Memory B cell (primary cell): ENCODE measurements around the gene HBG2.

ENCODE experiments used
- ATAC-seq: fragments of 150-1000 bp; cut with Tn5 transposase; 2 replicates; pipeline ENCODE4 v1.10.0; 2021; ENCODE audit warnings: low read depth, mild to moderate bottlenecking, moderate library complexity
- DNase-seq, 2 donors: peaks; one replicate each; pipeline ENCODE4 v3.0.0; 2022; ENCODE audit warnings: low spot score in 2 of 2
- H3K27ac Mint-ChIP-seq: one replicate; pipeline ENCODE4 v1.8.0; 2022; ENCODE audit warnings: mild to moderate bottlenecking, moderate library complexity, mixed read lengths
- H3K27me3 Mint-ChIP-seq: one replicate; pipeline ENCODE4 v1.8.0; 2022; ENCODE audit warnings: mixed read lengths
- H3K36me3 Mint-ChIP-seq: one replicate; pipeline ENCODE4 v1.8.0; 2022; ENCODE audit warnings: mild to moderate bottlenecking, mixed read lengths
- H3K4me1 Mint-ChIP-seq: one replicate; pipeline ENCODE4 v1.8.0; 2022; ENCODE audit warnings: mixed read lengths
- H3K4me3 Mint-ChIP-seq: one replicate; pipeline ENCODE4 v1.8.0; 2022; ENCODE audit warnings: mild to moderate bottlenecking, moderate library complexity, mixed read lengths
- H3K9me3 Mint-ChIP-seq: one replicate; pipeline ENCODE4 v1.8.0; 2022; ENCODE audit warnings: mixed read lengths

Gene HBG2

GRCh38 chr11:5235364-5236095 is 19.1 kb downstream of the HBG2 start:
- H3K27me3 Mint-ChIP-seq = peaks cover 8% of the 10 kb centered on the region
- H3K9me3 Mint-ChIP-seq = no peaks in the 10 kb centered on the region
- no peaks in the 10 kb centered on the region for H3K36me3 Mint-ChIP-seq
- no peak for DNase-seq
- H3K4me1 Mint-ChIP-seq = peaks cover 5% of the 10 kb centered on the region
- ATAC-seq = no peak
- no peak overlapping the region for H3K4me3 Mint-ChIP-seq
- H3K27ac Mint-ChIP-seq = no peak overlapping the region

- DNase-seq (no peak), ATAC-seq (no peak)
- H3K27ac Mint-ChIP-seq = no peak within 1 kb of the TSS
- no peaks in the 10 kb centered on the region for H3K36me3 Mint-ChIP-seq
- peaks cover 5% of the 10 kb centered on the region for H3K4me1 Mint-ChIP-seq
- H3K9me3 Mint-ChIP-seq = no peaks in the 10 kb centered on the region
- peaks cover 8% of the 10 kb centered on the region for H3K27me3 Mint-ChIP-seq
- H3K4me3 Mint-ChIP-seq = no peak within 1 kb of the TSS
Observed at GRCh38 chr11:5234381-5234834, 20.2 kb downstream of the HBG2 start, which contains the start of gene HBD. TSS of gene HBD (minus strand) at chr11:5234483. CDS start at chr11:5234433, 50 bp downstream.

DNA sequence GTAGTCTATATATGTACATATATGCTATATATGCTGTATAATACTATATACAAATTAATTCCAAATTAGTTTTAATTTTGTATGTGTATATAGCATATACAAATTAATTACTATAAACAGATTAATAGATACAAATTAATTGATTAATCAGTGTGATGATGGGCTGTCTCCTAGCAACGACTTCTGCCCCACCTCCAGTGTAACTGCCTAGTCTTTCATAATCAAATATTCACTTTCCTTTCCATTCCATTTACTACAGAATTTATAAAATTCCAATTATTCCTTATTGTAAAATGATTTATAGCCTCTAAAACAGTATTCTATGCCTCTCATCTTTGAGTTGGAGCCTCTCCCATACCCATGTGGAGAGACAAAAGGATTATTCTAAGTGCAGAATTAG is 21.3 kb downstream of the HBG2 start:
- DNase-seq = no peak
- peaks cover 8% of the 10 kb centered on the region for H3K27me3 Mint-ChIP-seq
- H3K9me3 Mint-ChIP-seq = no peaks in the 10 kb centered on the region
- peaks cover 5% of the 10 kb centered on the region for H3K4me1 Mint-ChIP-seq
- ATAC-seq = no peak
- H3K4me3 Mint-ChIP-seq = no peak overlapping the region
- no peak overlapping the region for H3K27ac Mint-ChIP-seq
- H3K36me3 Mint-ChIP-seq = no peaks in the 10 kb centered on the region

GRCh38 chr11:5232821-5233220 is 21.8 kb downstream of the HBG2 start:
- H3K4me3 Mint-ChIP-seq = no peak overlapping the region
- no peaks in the 10 kb centered on the region for H3K9me3 Mint-ChIP-seq
- peaks cover 5% of the 10 kb centered on the region for H3K4me1 Mint-ChIP-seq
- ATAC-seq (no peak), DNase-seq (no peak)
- no peaks in the 10 kb centered on the region for H3K36me3 Mint-ChIP-seq
- peaks cover 8% of the 10 kb centered on the region for H3K27me3 Mint-ChIP-seq
- no peak overlapping the region for H3K27ac Mint-ChIP-seq

GRCh38 chr11:5232176-5232575 is 22.4 kb downstream of the HBG2 start:
- Mint-ChIP-seq H3K4me3 (no peak overlapping the region), H3K4me1 (peaks cover 5% of the 10 kb centered on the region), H3K36me3 (no peaks in the 10 kb centered on the region), H3K27ac (no peak overlapping the region), H3K9me3 (no peaks in the 10 kb centered on the region), H3K27me3 (peaks cover 6% of the 10 kb centered on the region)
- ATAC-seq (no peak), DNase-seq (no peak)

DNA sequence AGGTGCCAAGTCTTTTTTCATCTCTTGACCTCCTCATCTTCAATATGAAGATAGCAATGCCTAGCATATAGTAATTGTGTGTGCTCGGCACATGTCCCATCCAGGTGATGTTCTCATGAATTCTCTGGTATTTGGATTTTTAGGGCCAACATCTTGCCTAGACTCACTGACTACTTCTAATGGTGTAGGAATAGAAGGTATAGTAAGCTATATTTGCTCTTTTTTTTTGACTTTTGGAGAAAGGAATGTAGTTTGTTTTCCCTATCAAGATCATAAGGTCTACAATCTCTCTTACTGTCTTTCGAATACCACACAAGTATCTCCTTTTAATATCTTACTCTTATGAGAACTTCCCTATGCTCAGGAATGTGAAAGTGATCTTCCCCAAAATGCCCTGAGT is 23.5 kb downstream of the HBG2 start:
- DNase-seq = no peak
- Mint-ChIP-seq H3K27me3 (peaks cover 6% of the 10 kb centered on the region), H3K9me3 (no peaks in the 10 kb centered on the region), H3K27ac (no peak overlapping the region), H3K4me3 (no peak overlapping the region), H3K4me1 (peaks cover 5% of the 10 kb centered on the region), H3K36me3 (no peaks in the 10 kb centered on the region)
- ATAC-seq = no peak

DNA sequence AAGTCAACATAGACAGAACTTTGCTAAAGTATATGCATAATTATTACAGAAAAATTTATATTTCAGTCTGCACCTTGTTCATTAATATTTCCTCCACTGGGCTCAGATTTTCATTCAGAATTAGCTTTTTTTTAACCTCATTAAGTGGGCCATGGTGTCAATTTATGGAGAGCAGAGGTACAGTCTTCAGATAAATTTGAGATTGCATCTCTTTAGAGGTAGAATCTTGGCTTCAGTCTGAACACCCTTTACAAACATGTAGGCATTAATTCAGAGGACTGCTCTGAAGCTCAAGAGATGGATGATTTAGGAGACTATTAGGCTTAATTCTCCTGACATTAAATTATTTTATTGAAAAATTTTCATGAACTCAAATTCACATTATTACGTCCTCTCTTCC is 24.3 kb downstream of the HBG2 start:
- Mint-ChIP-seq H3K27ac (no peak overlapping the region), H3K4me3 (no peak overlapping the region), H3K27me3 (peaks cover 4% of the 10 kb centered on the region), H3K36me3 (no peaks in the 10 kb centered on the region), H3K9me3 (no peaks in the 10 kb centered on the region), H3K4me1 (peaks cover 5% of the 10 kb centered on the region)
- DNase-seq = no peak
- ATAC-seq = no peak

GRCh38 chr11:5229796-5230195 is 24.8 kb downstream of the HBG2 start:
- ATAC-seq = no peak
- Mint-ChIP-seq H3K27me3 (peaks cover 4% of the 10 kb centered on the region), H3K36me3 (no peaks in the 10 kb centered on the region), H3K4me1 (peaks cover 5% of the 10 kb centered on the region), H3K27ac (no peak overlapping the region), H3K9me3 (no peaks in the 10 kb centered on the region), H3K4me3 (no peak overlapping the region)
- no peak for DNase-seq

GRCh38 chr11:5229356-5229755 is 25.2 kb downstream of the HBG2 start:
- H3K4me3 Mint-ChIP-seq = no peak overlapping the region
- ATAC-seq (no peak), DNase-seq (no peak)
- H3K36me3 Mint-ChIP-seq = no peaks in the 10 kb centered on the region
- no peaks in the 10 kb centered on the region for H3K9me3 Mint-ChIP-seq
- peaks cover 5% of the 10 kb centered on the region for H3K27me3 Mint-ChIP-seq
- no peak overlapping the region for H3K27ac Mint-ChIP-seq
- H3K4me1 Mint-ChIP-seq = peaks cover 2% of the 10 kb centered on the region

GRCh38 chr11:5228124-5228523 is 26.5 kb downstream of the HBG2 start:
- H3K27me3 Mint-ChIP-seq = peaks cover 3% of the 10 kb centered on the region
- no peak overlapping the region for H3K4me3 Mint-ChIP-seq
- no peak for ATAC-seq
- DNase-seq = no peak
- H3K27ac Mint-ChIP-seq = no peak overlapping the region
- no peaks in the 10 kb centered on the region for H3K4me1 Mint-ChIP-seq
- no peaks in the 10 kb centered on the region for H3K36me3 Mint-ChIP-seq
- no peaks in the 10 kb centered on the region for H3K9me3 Mint-ChIP-seq

DNA sequence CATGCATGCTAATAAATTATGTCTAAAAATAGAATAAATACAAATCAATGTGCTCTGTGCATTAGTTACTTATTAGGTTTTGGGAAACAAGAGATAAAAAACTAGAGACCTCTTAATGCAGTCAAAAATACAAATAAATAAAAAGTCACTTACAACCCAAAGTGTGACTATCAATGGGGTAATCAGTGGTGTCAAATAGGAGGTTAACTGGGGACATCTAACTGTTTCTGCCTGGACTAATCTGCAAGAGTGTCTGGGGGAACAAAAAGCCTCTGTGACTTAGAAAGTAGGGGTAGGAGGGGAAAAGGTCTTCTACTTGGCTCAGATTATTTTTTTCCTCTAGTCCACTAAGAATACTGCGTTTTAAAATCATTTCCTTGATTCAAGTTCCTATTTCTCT is 26.9 kb downstream of the HBG2 start:
- DNase-seq (no peak), ATAC-seq (no peak)
- no peaks in the 10 kb centered on the region for H3K36me3 Mint-ChIP-seq
- H3K4me3 Mint-ChIP-seq = no peak overlapping the region
- no peaks in the 10 kb centered on the region for H3K4me1 Mint-ChIP-seq
- no peak overlapping the region for H3K27ac Mint-ChIP-seq
- no peaks in the 10 kb centered on the region for H3K9me3 Mint-ChIP-seq
- H3K27me3 Mint-ChIP-seq = peaks cover 3% of the 10 kb centered on the region

DNA sequence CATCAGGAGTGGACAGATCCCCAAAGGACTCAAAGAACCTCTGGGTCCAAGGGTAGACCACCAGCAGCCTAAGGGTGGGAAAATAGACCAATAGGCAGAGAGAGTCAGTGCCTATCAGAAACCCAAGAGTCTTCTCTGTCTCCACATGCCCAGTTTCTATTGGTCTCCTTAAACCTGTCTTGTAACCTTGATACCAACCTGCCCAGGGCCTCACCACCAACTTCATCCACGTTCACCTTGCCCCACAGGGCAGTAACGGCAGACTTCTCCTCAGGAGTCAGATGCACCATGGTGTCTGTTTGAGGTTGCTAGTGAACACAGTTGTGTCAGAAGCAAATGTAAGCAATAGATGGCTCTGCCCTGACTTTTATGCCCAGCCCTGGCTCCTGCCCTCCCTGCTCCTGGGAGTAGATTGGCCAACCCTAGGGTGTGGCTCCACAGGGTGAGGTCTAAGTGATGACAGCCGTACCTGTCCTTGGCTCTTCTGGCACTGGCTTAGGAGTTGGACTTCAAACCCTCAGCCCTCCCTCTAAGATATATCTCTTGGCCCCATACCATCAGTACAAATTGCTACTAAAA is 27.8 kb downstream of the HBG2 start, which contains the start of gene HBB:
TSS of gene HBB (minus strand) at position 340 of the 579 bp plus-strand sequence. CDS start at position 290, 50 bp downstream.
- Mint-ChIP-seq H3K36me3 (no peaks in the 10 kb centered on the region), H3K4me3 (no peak within 1 kb of the TSS), H3K27me3 (peaks cover 3% of the 10 kb centered on the region), H3K9me3 (no peaks in the 10 kb centered on the region), H3K4me1 (no peaks in the 10 kb centered on the region), H3K27ac (no peak within 1 kb of the TSS)
- ATAC-seq (no peak), DNase-seq (no peak)

- Mint-ChIP-seq H3K36me3 (peaks cover 1% of the 10 kb centered on the region), H3K27me3 (peaks cover 4% of the 10 kb centered on the region), H3K27ac (no peak overlapping the region), H3K4me3 (no peak overlapping the region), H3K9me3 (peaks cover 2% of the 10 kb centered on the region), H3K4me1 (no peaks in the 10 kb centered on the region)
- DNase-seq (no peak), ATAC-seq (no peak)
Observed at GRCh38 chr11:5225480-5225871, 29.1 kb downstream of the HBG2 start.

- Mint-ChIP-seq H3K27ac (no peak overlapping the region), H3K4me3 (no peak overlapping the region), H3K9me3 (peaks cover 2% of the 10 kb centered on the region), H3K4me1 (no peaks in the 10 kb centered on the region), H3K36me3 (peaks cover 1% of the 10 kb centered on the region), H3K27me3 (peaks cover 4% of the 10 kb centered on the region)
- ATAC-seq (no peak), DNase-seq (no peak)
Observed at GRCh38 chr11:5224538-5225479, 29.8 kb downstream of the HBG2 start.
